Tibial nerve (tissue), 4 donors: ENCODE data around the gene ALDOA.

Source experiments
- CTCF ChIP-seq, 5 experiments: fragments of 200-600 bp in 3 of 5; fragments of 450-650 bp in 2 of 5; sonication (generic) in 3 of 5; IDR thresholded peaks; one replicate each; pipeline ENCODE4 v1.5.1; 2016 to 2019; ENCODE audit warnings: antibody characterized with exemption in 5 of 5, mild to moderate bottlenecking in 3 of 5, moderate library complexity in 2 of 5
- EP300 ChIP-seq, 2 donors: sonication (generic); formaldehyde crosslinking; IDR thresholded peaks; one replicate each; pipeline ENCODE4 v1.6.1; 2017; ENCODE audit warnings: antibody characterized with exemption in 2 of 2, mild to moderate bottlenecking in 1 of 2
- POLR2A ChIP-seq, 2 donors: fragments of 450-650 bp; IDR thresholded peaks; one replicate each; pipeline ENCODE4 v1.6.1; 2017; ENCODE audit warnings: antibody characterized with exemption in 2 of 2, mild to moderate bottlenecking in 2 of 2, moderate library complexity in 2 of 2

GRCh38 chr16:30023586-30023985, 42.0 kb upstream of the ALDOA start:
- TF ChIP-seq CTCF (IDR thresholded peaks at IDR 0.05): no peak
- TF ChIP-seq POLR2A (IDR thresholded peaks at IDR 0.05): no peak
- no peak for TF ChIP-seq EP300 (IDR thresholded peaks at IDR 0.05)
